ENCODE measurements around the gene TNIK.
"Not testable (repeated sequence)": the region's sequence is repeated elsewhere in the genome, so short reads cannot be mapped to it uniquely, and the experiment has no call there.

DNA sequence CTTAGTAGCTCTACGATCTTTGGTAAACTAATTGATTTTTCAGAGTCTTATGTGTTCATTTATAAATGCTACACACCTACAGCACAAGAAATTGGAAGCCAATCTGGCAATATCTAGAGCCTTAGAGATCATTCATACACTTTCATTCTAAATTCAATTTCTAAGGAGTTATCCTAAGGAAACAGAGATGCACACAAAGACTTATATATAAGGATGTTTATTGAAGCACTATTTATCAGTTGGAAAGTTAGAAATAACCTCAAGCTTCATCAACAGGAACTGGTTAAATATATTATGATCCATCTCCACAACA is 12.7 kb downstream of the TNIK start:
- TF ChIP-seq POLR2AphosphoS5 (IDR thresholded peaks at IDR 0.05; ENCODE audit: low read depth, low read length); POLR2A (IDR thresholded peaks at IDR 0.05; ENCODE audit: low read depth, low read length); TAF1 (IDR thresholded peaks at IDR 0.05; ENCODE audit: borderline replicate concordance, low read depth, low read length): not testable (repeated sequence)

All from GM12892 (cell line).